Measurements from ENCODE around the gene ZDHHC14. TPM values are rescaled to one million over a fixed set of nuclear protein-coding genes. Genes with fewer than 3 reads are reported as not detected.

The ZDHHC14 gene
- total and polyA plus RNA-seq, 2 of the 8 experiments (the other 6 are each of a cell fraction or from before 2014, with no cell fraction given) = 2.9 to 5.3 TPM

DNA sequence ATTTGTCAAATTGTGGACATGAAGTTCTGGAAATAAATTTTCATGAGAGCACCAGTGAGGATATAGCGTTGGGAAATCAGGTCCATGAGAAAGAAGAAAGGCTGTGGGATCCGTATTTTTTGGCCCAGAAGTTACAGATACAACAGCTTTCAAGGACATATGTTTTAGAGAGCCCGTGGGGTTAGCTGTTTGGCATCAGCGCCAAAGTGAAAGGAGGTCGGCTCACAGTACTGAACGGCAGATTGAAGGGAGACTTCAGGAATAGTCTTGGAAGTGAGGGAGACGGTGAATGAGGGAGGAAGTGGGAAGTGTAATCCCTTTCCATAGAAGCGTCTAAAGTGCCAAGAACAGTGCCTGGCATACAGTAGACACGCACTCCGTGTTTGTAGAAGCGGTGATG is 31.8 kb downstream of the ZDHHC14 start (continued):
- TF ChIP-seq, protein P1, sequence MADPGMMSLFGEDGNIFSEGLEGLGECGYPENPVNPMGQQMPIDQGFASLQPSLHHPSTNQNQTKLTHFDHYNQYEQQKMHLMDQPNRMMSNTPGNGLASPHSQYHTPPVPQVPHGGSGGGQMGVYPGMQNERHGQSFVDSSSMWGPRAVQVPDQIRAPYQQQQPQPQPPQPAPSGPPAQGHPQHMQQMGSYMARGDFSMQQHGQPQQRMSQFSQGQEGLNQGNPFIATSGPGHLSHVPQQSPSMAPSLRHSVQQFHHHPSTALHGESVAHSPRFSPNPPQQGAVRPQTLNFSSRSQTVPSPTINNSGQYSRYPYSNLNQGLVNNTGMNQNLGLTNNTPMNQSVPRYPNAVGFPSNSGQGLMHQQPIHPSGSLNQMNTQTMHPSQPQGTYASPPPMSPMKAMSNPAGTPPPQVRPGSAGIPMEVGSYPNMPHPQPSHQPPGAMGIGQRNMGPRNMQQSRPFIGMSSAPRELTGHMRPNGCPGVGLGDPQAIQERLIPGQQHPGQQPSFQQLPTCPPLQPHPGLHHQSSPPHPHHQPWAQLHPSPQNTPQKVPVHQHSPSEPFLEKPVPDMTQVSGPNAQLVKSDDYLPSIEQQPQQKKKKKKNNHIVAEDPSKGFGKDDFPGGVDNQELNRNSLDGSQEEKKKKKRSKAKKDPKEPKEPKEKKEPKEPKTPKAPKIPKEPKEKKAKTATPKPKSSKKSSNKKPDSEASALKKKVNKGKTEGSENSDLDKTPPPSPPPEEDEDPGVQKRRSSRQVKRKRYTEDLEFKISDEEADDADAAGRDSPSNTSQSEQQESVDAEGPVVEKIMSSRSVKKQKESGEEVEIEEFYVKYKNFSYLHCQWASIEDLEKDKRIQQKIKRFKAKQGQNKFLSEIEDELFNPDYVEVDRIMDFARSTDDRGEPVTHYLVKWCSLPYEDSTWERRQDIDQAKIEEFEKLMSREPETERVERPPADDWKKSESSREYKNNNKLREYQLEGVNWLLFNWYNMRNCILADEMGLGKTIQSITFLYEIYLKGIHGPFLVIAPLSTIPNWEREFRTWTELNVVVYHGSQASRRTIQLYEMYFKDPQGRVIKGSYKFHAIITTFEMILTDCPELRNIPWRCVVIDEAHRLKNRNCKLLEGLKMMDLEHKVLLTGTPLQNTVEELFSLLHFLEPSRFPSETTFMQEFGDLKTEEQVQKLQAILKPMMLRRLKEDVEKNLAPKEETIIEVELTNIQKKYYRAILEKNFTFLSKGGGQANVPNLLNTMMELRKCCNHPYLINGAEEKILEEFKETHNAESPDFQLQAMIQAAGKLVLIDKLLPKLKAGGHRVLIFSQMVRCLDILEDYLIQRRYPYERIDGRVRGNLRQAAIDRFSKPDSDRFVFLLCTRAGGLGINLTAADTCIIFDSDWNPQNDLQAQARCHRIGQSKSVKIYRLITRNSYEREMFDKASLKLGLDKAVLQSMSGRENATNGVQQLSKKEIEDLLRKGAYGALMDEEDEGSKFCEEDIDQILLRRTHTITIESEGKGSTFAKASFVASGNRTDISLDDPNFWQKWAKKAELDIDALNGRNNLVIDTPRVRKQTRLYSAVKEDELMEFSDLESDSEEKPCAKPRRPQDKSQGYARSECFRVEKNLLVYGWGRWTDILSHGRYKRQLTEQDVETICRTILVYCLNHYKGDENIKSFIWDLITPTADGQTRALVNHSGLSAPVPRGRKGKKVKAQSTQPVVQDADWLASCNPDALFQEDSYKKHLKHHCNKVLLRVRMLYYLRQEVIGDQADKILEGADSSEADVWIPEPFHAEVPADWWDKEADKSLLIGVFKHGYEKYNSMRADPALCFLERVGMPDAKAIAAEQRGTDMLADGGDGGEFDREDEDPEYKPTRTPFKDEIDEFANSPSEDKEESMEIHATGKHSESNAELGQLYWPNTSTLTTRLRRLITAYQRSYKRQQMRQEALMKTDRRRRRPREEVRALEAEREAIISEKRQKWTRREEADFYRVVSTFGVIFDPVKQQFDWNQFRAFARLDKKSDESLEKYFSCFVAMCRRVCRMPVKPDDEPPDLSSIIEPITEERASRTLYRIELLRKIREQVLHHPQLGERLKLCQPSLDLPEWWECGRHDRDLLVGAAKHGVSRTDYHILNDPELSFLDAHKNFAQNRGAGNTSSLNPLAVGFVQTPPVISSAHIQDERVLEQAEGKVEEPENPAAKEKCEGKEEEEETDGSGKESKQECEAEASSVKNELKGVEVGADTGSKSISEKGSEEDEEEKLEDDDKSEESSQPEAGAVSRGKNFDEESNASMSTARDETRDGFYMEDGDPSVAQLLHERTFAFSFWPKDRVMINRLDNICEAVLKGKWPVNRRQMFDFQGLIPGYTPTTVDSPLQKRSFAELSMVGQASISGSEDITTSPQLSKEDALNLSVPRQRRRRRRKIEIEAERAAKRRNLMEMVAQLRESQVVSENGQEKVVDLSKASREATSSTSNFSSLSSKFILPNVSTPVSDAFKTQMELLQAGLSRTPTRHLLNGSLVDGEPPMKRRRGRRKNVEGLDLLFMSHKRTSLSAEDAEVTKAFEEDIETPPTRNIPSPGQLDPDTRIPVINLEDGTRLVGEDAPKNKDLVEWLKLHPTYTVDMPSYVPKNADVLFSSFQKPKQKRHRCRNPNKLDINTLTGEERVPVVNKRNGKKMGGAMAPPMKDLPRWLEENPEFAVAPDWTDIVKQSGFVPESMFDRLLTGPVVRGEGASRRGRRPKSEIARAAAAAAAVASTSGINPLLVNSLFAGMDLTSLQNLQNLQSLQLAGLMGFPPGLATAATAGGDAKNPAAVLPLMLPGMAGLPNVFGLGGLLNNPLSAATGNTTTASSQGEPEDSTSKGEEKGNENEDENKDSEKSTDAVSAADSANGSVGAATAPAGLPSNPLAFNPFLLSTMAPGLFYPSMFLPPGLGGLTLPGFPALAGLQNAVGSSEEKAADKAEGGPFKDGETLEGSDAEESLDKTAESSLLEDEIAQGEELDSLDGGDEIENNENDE (IDR thresholded peaks at IDR 0.05; ENCODE audit: insufficient replicate concordance, low read length) = no peak
- no peak for TF ChIP-seq RBBP5 (IDR thresholded peaks at IDR 0.05; ENCODE audit: borderline replicate concordance, low read depth, low read length)
